NCI-H2029 (cell line): Measurements from ENCODE around the gene EIPR1.

Source experiments
- DNase-seq: peaks from one replicate; lab custom pipeline; 2025; lab: John Stamatoyannopoulos, UW

The EIPR1 gene

GRCh38 chr2:3174626-3175567, 202.7 kb downstream of the EIPR1 start:
- DNase-seq, result no peak

- no peak for DNase-seq
These were observed 204.6 kb downstream of the EIPR1 start for GRCh38 chr2:3173031-3173430.

- DNase-seq, result no peak
These were observed 205.2 kb downstream of the EIPR1 start for GRCh38 chr2:3172265-3172935.

GRCh38 chr2:3171564-3172264, 205.9 kb downstream of the EIPR1 start:
- DNase-seq, result no peak

GRCh38 chr2:3170792-3171455, 206.7 kb downstream of the EIPR1 start:
- no peak for DNase-seq

GRCh38 chr2:3169106-3169870, 208.3 kb downstream of the EIPR1 start:
- no peak for DNase-seq

GRCh38 chr2:3168230-3168891, 209.3 kb downstream of the EIPR1 start:
- no peak for DNase-seq

- no peak for DNase-seq
These were observed 214.2 kb downstream of the EIPR1 start for GRCh38 chr2:3163401-3163800.

GRCh38 chr2:3162442-3163077, 215.1 kb downstream of the EIPR1 start:
- DNase-seq, result no peak

- no peak for DNase-seq
These were observed 216.8 kb downstream of the EIPR1 start for GRCh38 chr2:3160751-3161330.

- no peak for DNase-seq
These were observed 217.7 kb downstream of the EIPR1 start for GRCh38 chr2:3159782-3160545.

GRCh38 chr2:3154700-3155099, 222.9 kb downstream of the EIPR1 start:
- DNase-seq, result no peak

- no peak for DNase-seq
These were observed 223.5 kb downstream of the EIPR1 start for GRCh38 chr2:3154146-3154545.

- no peak for DNase-seq
These were observed 226.3 kb downstream of the EIPR1 start for GRCh38 chr2:3151153-3151918.

- no peak for DNase-seq
These were observed 228.0 kb downstream of the EIPR1 start for GRCh38 chr2:3149441-3150217.

GRCh38 chr2:3148716-3149115, 228.9 kb downstream of the EIPR1 start:
- DNase-seq, result no peak
